ENCODE results near the gene ZNF433.

Gene ZNF433

DNA sequence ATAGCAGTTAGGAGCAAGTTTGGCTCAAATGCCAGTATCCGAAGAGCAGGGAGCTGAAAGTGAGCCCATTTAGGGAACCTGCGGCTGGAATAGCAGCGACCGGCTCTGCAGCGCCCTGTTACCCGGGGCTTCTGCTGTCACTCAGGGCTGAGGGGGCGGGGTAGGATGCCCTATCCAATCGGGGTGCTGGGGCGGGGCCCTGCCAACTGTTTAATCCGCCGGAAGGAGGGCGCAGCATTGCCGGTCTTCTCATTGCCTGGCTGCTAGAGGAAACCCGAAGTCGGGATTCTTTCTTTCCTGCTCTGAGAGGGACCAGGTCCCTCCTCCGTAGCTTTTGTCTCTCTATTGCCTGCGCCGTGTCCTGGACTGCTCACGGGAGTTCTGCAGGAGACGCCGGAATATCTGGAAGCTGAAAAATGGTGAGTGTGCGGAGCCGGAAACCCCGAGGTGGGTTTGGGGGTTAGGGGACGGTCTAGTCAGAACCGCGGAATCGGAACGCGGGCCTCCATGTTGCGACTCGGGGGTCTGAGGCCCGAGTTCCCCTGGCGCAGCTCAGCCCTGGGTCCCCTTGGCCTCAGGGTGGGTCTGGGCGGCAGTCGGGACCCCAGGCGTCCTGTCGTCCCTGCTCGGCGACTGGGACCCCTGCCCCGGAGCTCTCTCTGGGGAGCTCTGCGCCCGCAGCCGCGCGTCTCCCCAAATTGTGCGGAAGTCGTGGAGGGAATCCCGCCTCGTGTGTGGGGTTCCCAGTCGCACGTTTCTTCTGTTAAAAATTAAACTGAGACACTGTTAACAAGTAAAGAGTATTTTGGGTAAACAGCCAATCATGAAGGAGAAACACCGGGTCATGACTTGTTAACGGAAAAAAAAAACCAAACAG is 47.8 kb downstream of the ZNF433 start:
- FAIRE-seq = peak; percentile 89

- no peak for FAIRE-seq
Measured at GRCh38 chr19:11986754-11987153, 48.7 kb downstream of the ZNF433 start.

DNA sequence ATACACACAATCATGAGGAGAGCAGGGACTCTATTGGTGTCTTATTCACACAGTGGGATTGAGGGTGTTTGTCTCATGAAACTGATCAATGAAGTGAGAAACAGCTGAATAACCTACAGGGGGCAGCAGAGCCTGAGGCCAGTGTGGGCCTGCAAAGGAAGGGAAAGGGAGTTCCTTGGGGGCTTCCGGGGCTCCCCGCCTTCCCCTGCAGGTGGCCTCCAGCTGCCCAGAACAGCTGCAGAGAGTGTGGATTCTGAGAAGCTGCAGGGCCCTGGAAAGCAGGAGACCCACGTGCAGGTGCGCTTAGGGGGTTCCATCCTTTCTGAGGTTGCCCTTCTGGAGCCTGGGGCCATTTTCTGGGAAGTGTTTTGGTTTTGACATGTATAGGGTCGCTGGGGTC is 50.5 kb downstream of the ZNF433 start:
- no peak for FAIRE-seq

GRCh38 chr19:11982526-11982925 is 53.0 kb downstream of the ZNF433 start:
- no peak for FAIRE-seq

DNA sequence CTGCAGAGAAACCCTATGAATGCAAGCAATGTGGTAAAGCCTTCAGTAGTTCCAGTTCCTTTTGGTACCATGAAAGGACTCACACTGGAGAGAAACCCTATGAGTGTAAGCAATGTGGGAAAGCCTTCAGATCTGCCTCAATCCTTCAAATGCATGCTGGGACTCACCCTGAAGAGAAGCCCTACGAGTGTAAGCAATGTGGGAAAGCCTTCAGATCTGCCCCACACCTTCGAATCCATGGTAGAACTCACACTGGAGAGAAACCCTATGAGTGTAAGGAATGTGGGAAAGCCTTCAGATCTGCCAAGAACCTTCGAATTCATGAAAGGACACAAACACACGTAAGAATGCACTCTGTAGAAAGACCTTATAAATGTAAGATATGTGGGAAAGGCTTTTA is 56.0 kb downstream of the ZNF433 start:
- no peak for FAIRE-seq

GRCh38 chr19:11978492-11979100 is 56.9 kb downstream of the ZNF433 start:
- no peak for FAIRE-seq

DNA sequence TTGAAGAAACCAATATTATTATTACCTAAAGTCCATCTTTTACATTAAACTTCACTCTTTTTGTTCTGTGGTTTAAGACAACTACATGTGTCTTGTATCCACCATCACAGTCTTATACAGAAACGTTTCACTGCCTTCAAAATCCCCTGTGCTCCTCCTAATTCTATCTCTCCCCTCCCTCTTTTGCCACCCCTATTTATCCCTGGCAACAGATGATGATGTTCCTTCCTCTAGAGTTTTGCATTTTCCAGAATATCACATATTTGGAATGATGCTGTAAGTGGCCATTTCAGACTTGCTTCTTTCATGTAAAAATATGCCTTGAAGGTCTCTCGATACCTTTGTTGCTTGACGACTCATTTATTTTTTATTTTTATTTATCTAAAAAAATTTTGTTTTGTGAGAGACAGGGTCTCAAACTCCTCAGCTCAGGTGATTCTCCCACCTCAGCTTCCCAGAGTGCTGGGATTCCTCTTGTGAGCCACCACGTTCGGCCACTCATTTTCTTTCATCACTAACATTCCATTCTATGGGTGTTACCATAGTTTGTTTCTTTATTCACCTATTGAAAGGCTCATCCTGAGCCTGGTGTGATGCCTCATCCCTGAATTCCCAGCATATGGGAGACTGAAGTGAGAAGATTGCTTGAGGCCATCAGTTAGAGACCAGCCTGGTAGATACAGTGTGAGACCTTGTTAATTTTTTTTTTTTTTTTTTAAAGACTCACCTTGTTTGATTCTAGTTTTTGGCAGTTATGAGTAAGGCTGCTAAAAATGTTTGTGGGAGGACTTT is 62.3 kb downstream of the ZNF433 start:
- FAIRE-seq = no peak

- no peak for FAIRE-seq
Measured at GRCh38 chr19:11971041-11971440, 64.4 kb downstream of the ZNF433 start.

DNA sequence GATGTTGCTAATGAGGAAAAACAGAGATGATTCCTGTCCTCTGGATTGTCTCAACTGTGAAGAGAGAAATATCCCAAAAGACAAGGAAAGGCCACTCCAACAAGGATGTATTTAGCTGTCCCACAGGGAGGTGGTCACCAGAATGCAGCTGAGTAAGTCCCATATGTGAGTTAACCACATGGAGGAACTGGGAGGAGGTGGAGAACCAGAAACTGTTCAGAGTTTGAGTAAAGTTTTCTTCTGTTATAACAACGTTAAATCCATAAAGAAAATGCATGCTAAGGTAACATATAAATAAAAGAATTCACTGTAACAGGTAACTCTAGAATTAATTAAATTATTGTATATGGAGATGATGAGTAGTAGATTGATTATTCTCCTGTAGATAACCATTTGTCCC is 65.3 kb downstream of the ZNF433 start:
- no peak for FAIRE-seq

GRCh38 chr19:11964858-11965645 is 70.4 kb downstream of the ZNF433 start, which contains the start of gene ZNF763:
ZNF763 (plus strand) TSS chr19:11965040; CDS start chr19:11965209, 169 bp downstream.
- FAIRE-seq = no peak

All from A204.1 (cell line).